Endodermal cell (in vitro differentiated cells): ENCODE measurements around the gene CPSF4L. TPM values are rescaled to one million over a fixed set of nuclear protein-coding genes. Genes with fewer than 3 reads are reported as not detected.

Experiments used
- DNase-seq: peaks from one replicate; pipeline ENCODE4 v3.0.0-alpha.2; 2017
- H3K27ac ChIP-seq: 2 replicates; pipeline ENCODE4 v1.5.1; 2013; ENCODE audit warnings: mild to moderate bottlenecking, low read depth, low read length, moderate library complexity
- H3K27me3 ChIP-seq: 2 replicates; pipeline ENCODE4 v1.6.1; 2013; ENCODE audit warnings: mild to moderate bottlenecking, low read length, moderate library complexity; ENCODE audit not compliant: insufficient read depth, control insufficient read depth, poor library complexity, severe bottlenecking
- H3K36me3 ChIP-seq: 2 replicates; pipeline ENCODE4 v1.7.0; 2013; ENCODE audit warnings: mild to moderate bottlenecking, low read length, moderate library complexity; ENCODE audit not compliant: control insufficient read depth, insufficient read depth
- H3K4me1 ChIP-seq: one replicate; pipeline ENCODE4 v1.7.0; 2013; ENCODE audit warnings: low read length; ENCODE audit not compliant: control insufficient read depth, insufficient read depth
- H3K4me3 ChIP-seq: 2 replicates; pipeline ENCODE4 v1.5.1; 2013; ENCODE audit warnings: mild to moderate bottlenecking, low read length, moderate library complexity
- H3K9ac ChIP-seq: 2 replicates; pipeline ENCODE4 v1.6.1; 2013; ENCODE audit warnings: mild to moderate bottlenecking, low read length, moderate library complexity; ENCODE audit not compliant: poor library complexity, severe bottlenecking; ENCODE audit errors: extremely low read depth
- H3K9me3 ChIP-seq: 2 replicates; pipeline ENCODE4 v1.6.1; 2013; ENCODE audit warnings: mild to moderate bottlenecking, low read length, moderate library complexity; ENCODE audit not compliant: control insufficient read depth
- H3K27ac Mint-ChIP-seq: 2 replicates; pipeline ENCODE4 v1.8.0; 2020; ENCODE audit warnings: mixed read lengths
- H3K27me3 Mint-ChIP-seq: 2 replicates; pipeline ENCODE4 v1.8.0; 2021; ENCODE audit warnings: mild to moderate bottlenecking, mixed read lengths; ENCODE audit not compliant: insufficient read depth
- H3K36me3 Mint-ChIP-seq: 2 replicates; pipeline ENCODE4 v1.8.0; 2020; ENCODE audit warnings: low read depth, mixed read lengths
- H3K4me1 Mint-ChIP-seq: 2 replicates; pipeline ENCODE4 v1.8.0; 2020; ENCODE audit warnings: mixed read lengths
- H3K4me3 Mint-ChIP-seq: 2 replicates; pipeline ENCODE4 v1.8.0; 2020; ENCODE audit warnings: mild to moderate bottlenecking, moderate library complexity, mixed read lengths
- H3K9me3 Mint-ChIP-seq: 2 replicates; pipeline ENCODE4 v1.8.0; 2020; ENCODE audit warnings: mild to moderate bottlenecking, mixed read lengths
- CTCF ChIP-seq: fragments of 200-600 bp; sonication (generic); conservative IDR thresholded peaks from 2 replicates; pipeline ENCODE4 v1.5.0; 2021; ENCODE audit warnings: antibody characterized with exemption, mild to moderate bottlenecking
- WGBS, 2 experiments: methylation state at CpG; one replicate each; pipeline versions ENCODE4 v1.1.5 to v1.1.7; 2013; ENCODE audit warnings: missing lambda C conversion rate in 2 of 2, mixed read lengths in 1 of 2; ENCODE audit not compliant: insufficient coverage in 1 of 2, insufficient read length in 1 of 2; 5-methylcytosine and 5-hydroxymethylcytosine counted together
- total RNA-seq, 2 donors: library from RNA; stranded (reverse); fragmentation: NEBNext Ultra II Directional in 1 of 2; extraction: Animal tissue kit (Norgen Biotek cat#: 25700) in 1 of 2; gene quantifications; 2 replicates in 1 of 2; 3 replicates in 1 of 2; pipeline ENCODE4 v1.2.1, GENCODE V29; 2021

Gene CPSF4L
- total RNA-seq, 2 donors from 2014 or later = 0.29 to 0.58 TPM

- no peak overlapping the region for H3K4me3 Mint-ChIP-seq
- H3K27me3 Mint-ChIP-seq = no peaks in the 10 kb centered on the region
Observed at GRCh38 chr17:73278465-73279453, 17.1 kb upstream of the CPSF4L start.

GRCh38 chr17:73278049-73278464 is 16.4 kb upstream of the CPSF4L start:
- Histone ChIP-seq H3K4me1 (no peaks in the 10 kb centered on the region), H3K36me3 (peaks cover 13% of the 10 kb centered on the region), H3K9me3 (no peaks in the 10 kb centered on the region), H3K9ac (no peak overlapping the region), H3K27ac (no peak overlapping the region), H3K27me3 (no peaks in the 10 kb centered on the region), H3K4me3 (no peak overlapping the region)
- no peak overlapping the region for H3K4me3 Mint-ChIP-seq
- no peak for DNase-seq
- peaks cover 2% of the 10 kb centered on the region for H3K36me3 Mint-ChIP-seq
- peaks cover 3% of the 10 kb centered on the region for H3K4me1 Mint-ChIP-seq
- H3K27ac Mint-ChIP-seq = peak overlapping the region; percentile 4
- 87 to 94% methylated on average over 5 to 7 of the region's 7 CpGs for WGBS, 2 experiments
- no peaks in the 10 kb centered on the region for H3K9me3 Mint-ChIP-seq
- TF ChIP-seq CTCF = no peak
- no peaks in the 10 kb centered on the region for H3K27me3 Mint-ChIP-seq

More at GRCh38 chr17:73278465-73279453, 17.1 kb upstream of the CPSF4L start:
- no peak overlapping the region for H3K4me3 ChIP-seq
- no peak for DNase-seq
- 73 to 83% methylated on average over 6 to 14 of the region's 14 CpGs for WGBS, 2 experiments
- peaks cover 9% of the 10 kb centered on the region for H3K36me3 Mint-ChIP-seq
- no peak for TF ChIP-seq CTCF
- no peak overlapping the region for H3K9ac ChIP-seq
- H3K36me3 ChIP-seq = peaks cover 19% of the 10 kb centered on the region
- peak overlapping the region; percentile 4 for H3K27ac Mint-ChIP-seq
- peak overlapping the region; percentile 36 for H3K27ac ChIP-seq
- H3K27me3 ChIP-seq = no peaks in the 10 kb centered on the region
- H3K4me1 Mint-ChIP-seq = peaks cover 7% of the 10 kb centered on the region
- H3K9me3 ChIP-seq = no peaks in the 10 kb centered on the region
- no peaks in the 10 kb centered on the region for H3K4me1 ChIP-seq
- no peaks in the 10 kb centered on the region for H3K9me3 Mint-ChIP-seq

GRCh38 chr17:73274490-73274889 is 12.8 kb upstream of the CPSF4L start:
- no peak overlapping the region for H3K4me3 Mint-ChIP-seq
- peaks cover 2% of the 10 kb centered on the region for H3K9me3 Mint-ChIP-seq
- whole genome bisulfite sequencing, 2 experiments = 89 to 97% methylated on average over 1 to 4 of the region's 4 CpGs
- Histone ChIP-seq H3K36me3 (no peaks in the 10 kb centered on the region), H3K9ac (no peak overlapping the region), H3K4me3 (no peak overlapping the region), H3K27ac (no peak overlapping the region), H3K9me3 (peaks cover 6% of the 10 kb centered on the region), H3K27me3 (no peaks in the 10 kb centered on the region), H3K4me1 (no peaks in the 10 kb centered on the region)
- no peak overlapping the region for H3K27ac Mint-ChIP-seq
- H3K36me3 Mint-ChIP-seq = no peaks in the 10 kb centered on the region
- no peak for TF ChIP-seq CTCF
- H3K4me1 Mint-ChIP-seq = peaks cover 3% of the 10 kb centered on the region
- no peak for DNase-seq
- no peaks in the 10 kb centered on the region for H3K27me3 Mint-ChIP-seq
